GM13976 (cell line): ENCODE data around the gene CD300E.
"Not testable (repeated sequence)": the region's sequence is repeated elsewhere in the genome, so short reads cannot be mapped to it uniquely, and the experiment has no call there.

Experiments used
- DNase-seq: peaks from one replicate; pipeline ENCODE4 v3.0.0; 2012; ENCODE audit warnings: low spot score
- CTCF ChIP-seq: IDR thresholded peaks from 2 replicates; pipeline ENCODE4 v1.5.1; 2012; ENCODE audit warnings: borderline replicate concordance, mild to moderate bottlenecking; ENCODE audit not compliant: insufficient read depth; ENCODE audit errors: extremely low read depth, missing control alignments, control extremely low read depth
- in situ Hi-C: fragments of 300-500 bp; cut with MboI; formaldehyde crosslinking; loops from one replicate; pipeline ENCODE4 v1.12.0; 2022; ENCODE audit warnings: low sequenced_read_pairs, mixed read lengths, inconsistent platforms; ENCODE audit not compliant: unreplicated experiment

CD300E gene

GRCh38 chr17:74639704-74640151, 16.2 kb upstream of the CD300E start:
- in situ Hi-C loops, result no loop called here
- TF ChIP-seq CTCF, result no peak
- DNase-seq, result no peak

DNA sequence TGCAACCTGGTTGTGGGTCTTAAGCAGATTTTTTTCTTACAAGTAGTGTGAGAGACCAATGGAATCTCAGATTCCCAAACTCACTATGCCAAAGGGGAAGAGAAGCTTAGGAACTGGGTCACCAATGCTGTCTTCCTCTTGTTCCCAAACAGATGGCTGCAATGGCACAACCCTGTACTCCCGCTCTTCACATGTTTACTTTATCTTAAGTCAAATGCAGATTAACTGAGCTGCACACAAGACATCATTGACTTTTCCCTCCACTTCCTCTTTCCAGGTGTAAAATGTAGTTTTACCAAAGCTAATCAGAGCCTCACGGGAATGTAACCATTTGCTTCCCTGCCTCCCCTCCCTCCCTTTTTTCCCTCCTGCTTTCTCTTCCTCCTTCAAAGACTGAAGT, 14.4 kb upstream of the CD300E start:
- no peak for DNase-seq
- no peak for TF ChIP-seq CTCF
- in situ Hi-C loops, result no loop called here

DNA sequence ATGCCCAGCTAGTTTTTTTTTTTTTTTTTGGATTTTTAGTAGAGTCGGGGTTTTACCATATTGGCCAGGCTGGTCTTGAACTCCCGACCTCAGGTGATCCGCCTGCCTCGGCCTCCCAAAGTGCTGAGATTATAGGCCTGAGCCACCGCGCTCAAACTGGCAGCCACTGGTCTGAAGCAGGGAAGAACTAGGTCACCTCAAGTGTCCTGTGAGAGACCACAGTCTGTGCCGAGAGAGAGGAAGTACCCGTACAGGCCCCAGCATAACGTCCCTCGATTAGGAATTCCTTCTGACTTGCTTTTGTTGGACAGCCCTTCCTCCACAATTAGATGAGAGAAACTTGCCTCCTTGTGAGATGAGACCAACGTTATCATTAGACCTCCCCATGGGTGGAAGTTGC, 13.7 kb upstream of the CD300E start:
- in situ Hi-C loops, result no loop called here
- DNase-seq, result no peak
- TF ChIP-seq CTCF, result no peak

- in situ Hi-C loops, DNase-seq: not testable (repeated sequence)
Measured at GRCh38 chr17:74636541-74637085, 13.1 kb upstream of the CD300E start.

DNA sequence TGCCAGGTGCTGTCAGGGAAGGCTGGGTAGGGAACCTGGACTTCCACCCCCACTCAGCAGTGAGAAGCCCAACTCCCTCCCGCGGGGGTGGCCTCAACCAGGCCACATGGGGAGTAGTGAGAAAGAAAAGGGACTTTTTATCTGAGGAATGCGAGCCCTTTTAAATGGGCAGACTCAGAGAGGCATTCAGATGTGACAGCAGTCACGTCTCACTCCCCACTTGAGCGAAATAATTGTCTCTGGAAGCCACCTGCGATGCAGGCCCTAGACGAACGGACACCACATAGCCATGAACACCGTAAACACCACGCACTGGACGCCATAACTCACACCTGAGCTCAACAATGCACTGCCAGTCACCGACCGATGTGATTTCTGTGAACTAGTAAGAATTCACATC, 11.9 kb upstream of the CD300E start:
- no peak for TF ChIP-seq CTCF
- in situ Hi-C loops, result no loop called here
- DNase-seq, result peak; percentile 48

GRCh38 chr17:74633326-74633725, 9.8 kb upstream of the CD300E start:
- in situ Hi-C loops, result no loop called here
- TF ChIP-seq CTCF, result no peak
- DNase-seq, result no peak

GRCh38 chr17:74632617-74633016, 9.1 kb upstream of the CD300E start:
- TF ChIP-seq CTCF, result no peak
- in situ Hi-C loops, result no loop called here
- DNase-seq, result no peak
